ENCODE results near the gene PRR7. TPM values are rescaled to one million over a fixed set of nuclear protein-coding genes. Genes with fewer than 3 reads are reported as not detected.

PRR7 gene
- total and polyA plus RNA-seq, 2 experiments from 2014 or later: 27.1 to 29.0 TPM

DNA sequence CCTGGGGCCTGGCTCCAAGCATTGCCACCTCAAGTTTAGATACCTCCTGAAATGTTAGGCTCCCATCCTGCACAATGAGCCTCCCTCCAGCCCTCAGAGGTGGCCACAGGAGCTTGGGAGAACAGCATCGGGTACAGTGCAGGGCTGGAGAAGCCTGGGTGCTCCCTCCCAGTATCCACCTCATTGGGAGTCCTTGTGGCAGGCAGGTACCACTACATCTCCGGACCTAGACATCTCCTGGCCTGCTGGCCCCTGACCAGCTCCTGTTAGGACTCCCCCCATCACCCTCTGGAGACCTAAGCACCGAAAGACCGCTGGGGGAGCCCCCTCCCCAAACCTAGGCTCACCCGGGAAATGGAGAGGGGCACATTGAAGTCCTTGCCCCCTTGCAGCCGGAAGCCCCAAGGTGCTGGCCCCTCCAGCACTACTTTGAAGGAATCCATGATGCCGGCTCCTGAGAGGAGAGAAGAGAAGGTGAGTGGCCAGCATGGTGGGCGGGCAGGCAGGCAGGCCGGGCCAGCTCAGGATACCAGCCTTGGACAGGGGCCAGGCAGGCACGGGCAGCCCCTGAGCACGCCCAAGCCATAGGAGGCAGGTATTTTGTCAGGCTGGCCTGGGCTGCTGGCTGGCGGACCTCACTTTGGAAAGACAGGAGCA, 49.6 kb downstream of the PRR7 start:
- TF ChIP-seq, protein P1, sequence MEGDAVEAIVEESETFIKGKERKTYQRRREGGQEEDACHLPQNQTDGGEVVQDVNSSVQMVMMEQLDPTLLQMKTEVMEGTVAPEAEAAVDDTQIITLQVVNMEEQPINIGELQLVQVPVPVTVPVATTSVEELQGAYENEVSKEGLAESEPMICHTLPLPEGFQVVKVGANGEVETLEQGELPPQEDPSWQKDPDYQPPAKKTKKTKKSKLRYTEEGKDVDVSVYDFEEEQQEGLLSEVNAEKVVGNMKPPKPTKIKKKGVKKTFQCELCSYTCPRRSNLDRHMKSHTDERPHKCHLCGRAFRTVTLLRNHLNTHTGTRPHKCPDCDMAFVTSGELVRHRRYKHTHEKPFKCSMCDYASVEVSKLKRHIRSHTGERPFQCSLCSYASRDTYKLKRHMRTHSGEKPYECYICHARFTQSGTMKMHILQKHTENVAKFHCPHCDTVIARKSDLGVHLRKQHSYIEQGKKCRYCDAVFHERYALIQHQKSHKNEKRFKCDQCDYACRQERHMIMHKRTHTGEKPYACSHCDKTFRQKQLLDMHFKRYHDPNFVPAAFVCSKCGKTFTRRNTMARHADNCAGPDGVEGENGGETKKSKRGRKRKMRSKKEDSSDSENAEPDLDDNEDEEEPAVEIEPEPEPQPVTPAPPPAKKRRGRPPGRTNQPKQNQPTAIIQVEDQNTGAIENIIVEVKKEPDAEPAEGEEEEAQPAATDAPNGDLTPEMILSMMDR (IDR thresholded peaks at IDR 0.05; ENCODE audit: low read depth, low read length): peak; percentile 39
- Histone ChIP-seq H3K36me3 (peaks cover 8% of the 10 kb centered on the region), H3K27ac (peak overlapping the region; percentile 100), H3K9me3 (ENCODE audit: low read depth) (no peaks in the 10 kb centered on the region), H3K4me1 (ENCODE audit: low read depth) (peaks cover 33% of the 10 kb centered on the region), H3K27me3 (no peaks in the 10 kb centered on the region), H3K4me3 (peak overlapping the region; percentile 84)
- DNase-seq (ENCODE audit: low read depth in 1 of 2, low spot score in 1 of 2): peak; percentile 52 to 74

DNA sequence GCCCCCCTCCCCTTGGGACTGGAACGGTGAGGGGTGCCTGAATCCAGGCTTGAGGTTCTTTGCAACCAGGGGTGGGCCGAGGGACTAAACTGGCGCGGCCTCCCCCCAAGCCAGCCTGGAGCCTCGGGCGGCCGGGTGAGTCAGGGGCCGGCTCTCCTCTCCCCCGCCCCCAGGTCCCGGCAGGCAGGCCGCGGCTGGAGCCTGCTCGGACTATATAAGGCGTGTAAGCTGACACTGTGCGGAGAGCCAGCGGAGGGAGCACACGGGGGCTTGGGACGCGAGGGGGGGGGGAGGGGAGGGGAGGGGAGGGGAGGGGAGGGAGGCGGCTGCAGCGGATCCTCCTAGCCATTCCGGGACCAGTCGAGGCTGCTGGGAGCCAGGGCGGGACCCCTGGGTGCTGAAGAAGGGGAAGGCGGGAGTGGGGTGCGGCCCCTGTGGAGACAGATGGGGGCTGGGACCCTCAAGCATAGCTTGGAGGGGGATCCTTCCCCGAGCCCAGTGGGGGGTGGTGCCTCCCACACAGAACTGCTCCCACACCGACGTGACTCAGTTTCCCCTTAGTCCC, 50.2 kb downstream of the PRR7 start:
- H3K9me3 ChIP-seq (ENCODE audit: low read depth): no peaks in the 10 kb centered on the region
- H3K27me3 ChIP-seq: no peaks in the 10 kb centered on the region
- DNase-seq (ENCODE audit: low read depth in 1 of 2, low spot score in 1 of 2): peak; percentile 96
- H3K27ac ChIP-seq: peak overlapping the region; percentile 100
- TF ChIP-seq, protein P1 (IDR thresholded peaks at IDR 0.05; ENCODE audit: low read depth, low read length): no peak
- H3K4me3 ChIP-seq: peak overlapping the region; percentile 84
- peaks cover 33% of the 10 kb centered on the region for H3K4me1 ChIP-seq (ENCODE audit: low read depth)
- H3K36me3 ChIP-seq: peaks cover 6% of the 10 kb centered on the region

DNA sequence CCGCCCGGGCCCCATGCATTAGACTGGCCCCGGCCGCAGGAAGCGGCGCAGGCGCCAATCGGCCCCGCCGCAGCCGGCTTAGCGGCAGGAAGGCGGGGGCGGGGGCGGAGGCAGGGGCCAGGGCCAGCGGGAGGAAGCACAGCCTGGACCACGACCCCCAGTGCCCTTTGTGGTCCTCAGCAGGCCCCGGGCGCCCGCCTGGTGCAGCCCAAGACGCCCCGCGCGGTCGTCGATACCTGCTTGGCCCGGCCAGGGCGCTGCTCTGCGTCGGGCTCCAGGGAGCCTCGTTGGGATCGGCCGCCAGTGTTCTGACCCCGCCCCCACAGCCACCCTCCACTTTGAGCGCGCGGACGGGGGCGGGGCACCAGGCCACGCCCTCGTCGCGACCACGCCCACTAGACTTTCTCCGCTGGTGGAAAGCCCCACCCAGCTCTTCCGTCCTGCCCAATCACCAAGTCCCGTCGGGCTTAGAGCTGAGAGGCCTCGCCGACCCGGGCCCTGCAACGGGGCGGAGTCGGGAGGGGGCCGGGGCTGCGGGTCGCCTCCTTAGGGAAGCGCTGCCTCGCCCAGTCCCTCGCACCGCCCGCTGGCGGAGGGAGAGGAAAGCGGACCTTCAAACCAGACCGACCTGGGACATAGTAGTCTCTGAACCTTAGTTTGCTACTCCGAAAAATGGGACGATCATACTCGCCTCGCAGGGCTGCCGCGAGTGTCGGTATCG, 50.8 kb downstream of the PRR7 start, which contains the start of gene PDLIM7:
TSS of gene PDLIM7 (minus strand) at position 313 of the 721 bp plus-strand sequence. CDS start 1,092 bp downstream, outside the sequence.
- peaks cover 33% of the 10 kb centered on the region for H3K4me1 ChIP-seq (ENCODE audit: low read depth)
- DNase-seq (ENCODE audit: low read depth in 1 of 2, low spot score in 1 of 2): peak; percentile 98

DNA sequence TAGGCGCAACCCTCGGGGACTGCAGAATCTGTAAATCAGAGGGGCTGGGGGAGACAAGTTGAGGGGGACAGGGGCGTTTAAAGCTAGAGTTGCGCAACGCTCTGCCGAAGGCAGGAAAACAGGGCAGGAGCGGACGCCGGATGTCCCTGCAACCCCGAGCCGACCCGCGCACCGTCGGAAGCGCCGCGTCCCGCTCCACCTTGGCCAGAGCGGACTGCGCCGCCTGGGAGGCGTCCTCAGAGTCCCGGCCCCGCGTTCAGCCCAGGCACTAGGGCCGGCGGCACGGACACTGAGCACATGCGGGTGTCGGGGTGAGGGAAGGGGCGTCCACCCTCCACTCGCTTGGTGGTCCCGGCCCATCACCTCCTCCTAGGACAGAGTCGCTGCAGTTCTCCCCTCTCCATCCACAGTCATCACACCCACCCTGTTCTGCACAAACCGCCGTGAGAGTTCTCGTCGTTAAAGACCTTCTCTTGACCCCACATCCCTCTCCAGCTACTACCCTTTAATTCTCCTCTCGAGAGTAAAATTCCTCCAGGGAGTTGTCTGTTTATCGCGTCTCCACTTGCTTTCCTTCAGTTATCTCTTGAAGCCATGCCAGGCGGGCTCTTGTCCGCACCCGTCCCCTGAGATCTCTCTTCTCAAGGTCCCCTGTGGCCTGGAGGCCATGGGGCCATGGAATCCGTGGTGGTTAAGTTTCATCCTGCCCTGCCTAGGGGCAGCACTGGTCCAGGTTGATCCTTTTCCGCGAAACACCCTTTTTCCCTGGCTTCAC, 51.6 kb downstream of the PRR7 start:
- Histone ChIP-seq H3K36me3 (peaks cover 2% of the 10 kb centered on the region), H3K9me3 (ENCODE audit: low read depth) (no peaks in the 10 kb centered on the region), H3K4me1 (ENCODE audit: low read depth) (peaks cover 33% of the 10 kb centered on the region), H3K27me3 (no peaks in the 10 kb centered on the region), H3K4me3 (peak overlapping the region; percentile 16), H3K27ac (no peak overlapping the region)
- TF ChIP-seq, protein P1 (IDR thresholded peaks at IDR 0.05; ENCODE audit: low read depth, low read length): no peak
- DNase-seq (ENCODE audit: low read depth in 1 of 2, low spot score in 1 of 2): peak in 1 of 2 donors; percentile 45

More for the DNA sequence above, 50.8 kb downstream of the PRR7 start, which contains the start of gene PDLIM7:
- Histone ChIP-seq H3K27me3 (no peaks in the 10 kb centered on the region), H3K4me3 (peak within 1 kb of the TSS; percentile 84), H3K27ac (peak within 1 kb of the TSS; percentile 100), H3K36me3 (peaks cover 5% of the 10 kb centered on the region), H3K9me3 (ENCODE audit: low read depth) (no peaks in the 10 kb centered on the region)
- TF ChIP-seq, protein P1 (IDR thresholded peaks at IDR 0.05; ENCODE audit: low read depth, low read length): peak; percentile 17

- H3K9me3 ChIP-seq (ENCODE audit: low read depth): no peaks in the 10 kb centered on the region
- H3K36me3 ChIP-seq: peaks cover 2% of the 10 kb centered on the region
- H3K4me3 ChIP-seq: no peak overlapping the region
- TF ChIP-seq, protein P1 (IDR thresholded peaks at IDR 0.05; ENCODE audit: low read depth, low read length): no peak
- H3K27ac ChIP-seq: no peak overlapping the region
- H3K27me3 ChIP-seq: no peaks in the 10 kb centered on the region
- DNase-seq (ENCODE audit: low read depth in 1 of 2, low spot score in 1 of 2): no peak
- H3K4me1 ChIP-seq (ENCODE audit: low read depth): peaks cover 20% of the 10 kb centered on the region
Measured at GRCh38 chr5:177499842-177500241, 53.2 kb downstream of the PRR7 start.

Data from cardiac muscle cell (in vitro differentiated cells and primary cell).